HG03342 (cell line): ENCODE data around the gene FARS2.
"Not testable (repeated sequence)": the region's sequence is repeated elsewhere in the genome, so short reads cannot be mapped to it uniquely, and the experiment has no call there.

Experiments used
- ATAC-seq: cut with Tn5 transposase; IDR thresholded peaks from one replicate; pipeline ENCODE4 v1.9.1; 2021; ENCODE audit warnings: mild to moderate bottlenecking, moderate library complexity; ENCODE audit not compliant: unreplicated experiment

FARS2 gene

DNA sequence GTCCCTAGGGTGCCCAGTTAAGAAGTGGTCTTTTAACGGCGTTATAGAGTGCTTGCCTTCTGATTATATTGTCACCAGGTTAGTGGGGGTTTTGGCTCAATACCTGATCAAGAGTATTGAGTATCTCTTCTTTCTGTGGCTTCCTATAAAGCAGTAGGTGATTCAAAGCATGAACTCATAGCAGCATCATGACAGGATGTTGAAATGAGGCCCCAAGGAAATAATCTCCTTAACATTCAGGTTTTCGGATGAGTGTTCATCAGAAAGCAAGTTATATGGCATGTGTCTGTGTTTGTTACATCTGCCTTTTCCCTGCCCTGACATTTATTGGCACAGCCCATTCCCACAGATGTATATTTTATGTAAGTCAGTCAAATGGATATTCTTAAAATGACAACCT lies 301.0 kb downstream of the FARS2 start:
- ATAC-seq: no peak

DNA sequence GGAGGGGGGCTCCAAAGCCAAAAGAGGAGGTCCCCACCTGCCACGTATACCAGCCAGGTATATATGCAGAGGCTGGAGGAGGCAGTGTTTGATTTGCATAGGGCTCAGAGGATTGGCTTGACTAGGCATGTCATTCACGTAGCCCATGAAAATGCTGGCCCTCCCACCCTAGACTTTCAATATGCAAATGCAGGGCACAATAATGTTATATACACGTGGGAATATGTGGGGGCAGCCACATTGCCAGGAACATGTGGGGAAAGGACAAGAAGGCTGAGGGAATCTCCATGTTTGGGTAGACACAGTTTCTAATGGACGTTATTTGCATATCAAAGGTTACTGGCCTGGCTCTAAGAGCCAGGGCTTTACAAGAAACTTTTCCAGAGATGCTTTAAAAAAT lies 301.8 kb downstream of the FARS2 start:
- no peak for ATAC-seq

DNA sequence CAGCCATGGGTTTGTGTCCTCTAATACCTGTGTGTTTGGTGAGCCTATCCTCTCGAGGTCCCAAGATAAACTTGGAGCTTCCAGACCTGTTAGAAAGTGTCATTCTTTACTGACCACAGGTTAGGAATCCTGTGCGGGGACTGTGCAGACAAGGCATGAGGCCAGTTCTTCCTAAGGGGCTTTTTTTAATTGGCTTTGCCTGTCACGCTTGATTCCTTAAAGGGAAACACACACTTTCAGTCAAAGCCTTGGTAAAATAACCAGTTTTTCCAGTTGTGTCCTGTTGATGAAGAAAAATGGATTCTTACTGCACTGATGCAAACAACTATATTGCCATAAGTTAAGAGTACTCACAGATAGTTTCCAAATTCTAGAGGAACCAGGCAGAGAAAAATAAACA lies 303.4 kb downstream of the FARS2 start:
- ATAC-seq: not testable (repeated sequence)

DNA sequence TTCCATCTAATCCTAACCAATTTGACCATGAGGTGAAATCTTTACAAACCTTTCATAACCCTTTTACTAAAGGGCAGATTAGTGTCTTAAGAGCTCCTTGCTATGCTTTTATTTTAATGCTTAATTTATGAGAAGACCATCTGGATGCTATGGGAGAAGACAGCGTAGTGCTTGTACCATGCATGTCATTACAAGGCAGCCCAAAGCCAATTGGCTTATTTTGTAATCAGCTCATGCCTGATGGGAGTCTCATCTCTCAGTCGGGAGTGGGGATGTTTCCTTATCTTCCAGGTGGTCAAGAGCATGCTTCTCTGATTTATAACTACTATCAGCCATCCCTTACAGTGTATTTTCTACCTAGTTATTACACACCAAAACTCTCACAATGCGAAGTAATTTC lies 304.7 kb downstream of the FARS2 start:
- ATAC-seq: no peak

DNA sequence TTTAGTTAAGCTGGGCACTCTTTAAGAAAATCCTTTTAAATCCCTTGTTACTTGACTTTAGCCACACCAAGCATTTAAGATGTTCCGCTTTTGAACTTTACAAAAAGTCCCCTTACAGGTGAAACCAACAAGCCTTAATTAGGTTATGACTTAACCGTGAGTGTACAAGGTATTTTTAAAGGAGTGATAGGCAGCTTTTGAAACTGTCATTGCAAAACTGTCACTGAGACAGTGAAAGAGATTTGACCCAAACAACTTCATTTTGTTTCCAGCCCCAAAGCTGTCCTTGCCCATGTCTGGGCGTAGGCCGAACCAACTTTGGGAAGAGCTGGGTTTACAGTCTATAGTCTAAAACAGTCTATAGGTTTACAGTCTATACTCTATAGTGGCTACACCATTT lies 305.4 kb downstream of the FARS2 start:
- ATAC-seq: no peak

DNA sequence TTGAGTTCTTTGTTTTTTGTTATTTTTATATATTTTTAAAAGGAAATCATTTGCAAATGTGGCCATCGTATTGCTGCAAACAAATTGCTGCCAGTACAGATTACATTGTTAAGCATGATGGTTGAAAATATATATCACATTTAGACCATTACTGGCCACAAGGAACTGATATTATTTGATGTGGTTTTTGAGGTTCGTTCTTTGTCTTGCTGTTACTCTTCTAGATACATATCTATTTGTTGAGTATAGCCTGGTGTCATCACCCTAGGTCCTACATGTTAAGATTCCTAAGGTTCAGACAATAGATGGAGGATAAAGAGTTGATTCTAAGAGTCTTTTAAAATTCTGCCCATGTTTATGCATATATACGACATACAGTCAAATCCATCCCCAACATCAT lies 306.0 kb downstream of the FARS2 start:
- no peak for ATAC-seq

DNA sequence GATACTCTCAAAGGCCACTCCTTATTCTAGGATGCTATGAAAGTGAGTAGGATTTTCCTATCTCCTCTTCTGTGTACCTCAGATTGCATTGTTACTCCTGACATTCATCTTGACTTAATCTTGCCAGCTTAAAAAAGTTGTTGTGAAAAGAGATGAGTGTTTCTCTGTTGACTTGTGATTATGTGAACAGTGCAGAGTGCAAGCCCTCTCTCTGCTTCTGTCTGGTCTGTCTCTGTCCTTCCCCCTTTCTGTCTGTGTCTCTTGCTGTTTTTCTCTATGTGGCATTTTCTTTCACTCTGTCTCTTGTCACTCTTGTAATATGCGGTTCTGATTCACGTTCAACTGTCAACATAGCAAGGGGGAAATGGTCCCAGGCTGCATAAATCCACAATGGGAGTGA lies 306.6 kb downstream of the FARS2 start:
- no peak for ATAC-seq

DNA sequence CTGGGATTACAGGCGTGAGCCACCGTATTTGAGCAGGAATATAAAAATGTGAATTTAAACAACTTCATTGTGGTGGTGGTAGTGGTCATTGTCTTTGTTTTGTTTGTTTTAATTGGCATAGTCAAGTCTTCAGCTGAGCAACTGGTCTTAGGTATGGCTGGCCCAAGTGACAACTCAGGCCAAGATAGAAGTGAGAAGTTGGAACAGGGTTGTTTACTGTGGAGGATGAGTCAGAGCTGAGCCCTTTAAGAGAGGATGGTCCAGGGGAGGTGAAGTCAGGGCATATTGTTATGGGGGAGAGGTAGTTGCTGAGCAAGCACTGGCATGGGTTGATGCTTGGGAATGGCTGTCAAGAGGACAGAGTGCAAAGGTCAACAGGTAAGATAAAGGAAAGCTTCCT lies 308.2 kb downstream of the FARS2 start:
- no peak for ATAC-seq

DNA sequence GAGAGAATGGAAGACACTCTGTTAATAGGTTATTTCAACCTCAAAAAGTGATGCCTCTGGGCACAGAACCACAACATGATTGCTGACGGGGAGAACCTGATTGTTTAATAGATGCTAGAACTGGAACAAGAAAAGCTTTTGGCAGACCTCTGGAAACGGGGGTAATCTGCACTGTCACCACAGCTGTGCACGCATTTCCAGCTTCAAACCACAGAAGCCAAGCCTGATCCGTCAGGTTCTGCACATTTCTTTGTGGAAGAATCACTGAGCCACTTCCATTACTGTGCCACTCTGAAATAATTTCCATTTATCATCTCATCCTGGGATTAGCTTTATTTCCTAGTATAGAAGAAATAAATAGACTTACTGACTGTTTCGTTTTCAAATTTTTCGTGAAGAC lies 309.3 kb downstream of the FARS2 start:
- ATAC-seq: no peak

DNA sequence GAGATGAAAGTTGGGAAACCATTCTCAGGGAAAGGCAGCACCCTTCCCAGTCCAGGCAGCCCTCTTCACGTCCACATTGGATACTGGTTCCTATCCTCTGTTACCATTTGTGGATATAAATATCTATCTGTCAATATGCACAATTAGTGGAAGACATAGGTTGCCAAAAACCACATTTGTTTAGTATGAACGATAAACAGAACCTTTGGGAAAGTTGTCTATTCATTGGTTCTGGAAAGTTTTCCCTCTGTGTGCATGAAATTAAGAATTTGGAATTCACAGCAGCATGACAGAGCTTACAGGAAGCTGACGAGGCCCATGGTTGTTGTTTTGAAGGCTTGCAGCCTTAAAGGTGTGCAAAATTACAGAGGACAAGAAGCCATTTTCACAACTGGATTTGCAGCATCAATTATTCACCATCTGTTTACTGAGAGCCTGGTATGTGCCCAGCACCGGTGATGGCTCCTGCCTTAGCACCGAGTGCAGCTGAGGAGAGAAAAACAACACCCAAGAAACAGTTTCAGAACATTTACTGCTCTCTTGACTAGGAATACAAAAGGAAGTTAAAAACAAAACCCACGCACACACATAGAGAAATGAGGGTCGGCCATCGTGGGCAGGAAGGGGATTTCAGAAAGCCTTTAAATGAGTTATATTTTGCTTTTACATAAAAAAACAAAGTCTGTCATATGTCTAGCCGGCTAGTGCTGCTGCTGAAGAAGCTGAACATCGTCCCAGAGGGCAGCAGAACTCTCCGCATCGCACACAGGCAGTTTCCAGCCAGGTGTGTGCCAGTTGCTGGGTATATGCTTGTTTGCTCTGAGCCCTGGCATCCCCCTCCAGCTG lies 319.6 kb downstream of the FARS2 start:
- no peak for ATAC-seq

DNA sequence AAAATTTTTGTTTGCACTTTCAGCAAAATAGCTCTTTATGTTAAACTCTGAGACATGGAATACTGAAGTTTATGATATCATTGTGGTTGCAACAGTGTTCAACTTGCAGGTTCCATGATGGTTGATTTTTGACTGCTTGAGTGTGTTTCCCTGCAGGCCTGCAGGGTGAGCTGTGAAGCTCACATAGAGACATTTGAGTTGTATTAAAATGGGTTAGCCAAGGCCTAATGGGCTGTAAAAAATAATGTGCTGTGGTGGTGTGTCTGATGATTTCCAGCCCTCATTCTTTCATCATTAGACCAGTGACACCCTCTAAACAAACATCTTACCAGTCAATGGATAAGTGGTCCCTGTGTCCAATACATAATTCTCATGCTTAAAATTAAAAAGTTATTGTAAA lies 321.4 kb downstream of the FARS2 start:
- no peak for ATAC-seq

DNA sequence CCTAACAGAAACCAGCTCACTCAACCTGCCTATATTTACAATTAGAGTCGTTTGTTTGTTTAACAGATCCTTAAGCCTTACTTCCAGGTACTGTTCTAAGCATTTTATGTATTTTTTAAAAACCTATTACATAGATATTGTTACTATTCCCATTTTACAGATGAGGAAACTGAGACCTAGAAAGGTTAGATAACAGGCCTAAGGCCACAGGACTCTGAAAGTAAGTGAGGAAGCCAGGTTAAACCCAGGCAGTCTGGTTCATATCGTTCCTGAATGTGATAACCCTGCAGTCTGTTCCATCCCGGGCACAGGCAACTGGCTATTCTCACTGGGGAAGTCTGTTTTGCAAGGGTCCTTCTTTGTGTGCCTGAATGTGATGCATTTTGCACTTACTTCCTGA lies 322.2 kb downstream of the FARS2 start:
- no peak for ATAC-seq

DNA sequence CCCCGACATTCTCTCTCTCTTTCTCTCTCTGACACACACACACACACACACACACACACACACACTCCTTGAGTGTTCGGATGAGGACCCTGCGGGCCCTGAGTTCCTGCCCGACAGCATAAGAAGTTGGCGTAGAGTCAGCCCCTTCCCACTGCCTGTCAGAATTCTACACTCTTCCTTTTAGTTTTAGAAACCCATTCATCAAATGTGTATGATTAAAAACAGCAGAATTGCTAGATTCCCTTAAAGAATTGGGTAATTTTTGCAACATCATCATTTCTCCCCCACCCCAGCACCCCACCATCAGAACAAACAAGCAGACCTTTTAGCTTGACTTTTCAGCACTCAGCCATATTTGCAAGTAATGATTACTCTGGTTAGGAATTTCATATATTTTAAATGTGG lies 322.8 kb downstream of the FARS2 start:
- no peak for ATAC-seq

DNA sequence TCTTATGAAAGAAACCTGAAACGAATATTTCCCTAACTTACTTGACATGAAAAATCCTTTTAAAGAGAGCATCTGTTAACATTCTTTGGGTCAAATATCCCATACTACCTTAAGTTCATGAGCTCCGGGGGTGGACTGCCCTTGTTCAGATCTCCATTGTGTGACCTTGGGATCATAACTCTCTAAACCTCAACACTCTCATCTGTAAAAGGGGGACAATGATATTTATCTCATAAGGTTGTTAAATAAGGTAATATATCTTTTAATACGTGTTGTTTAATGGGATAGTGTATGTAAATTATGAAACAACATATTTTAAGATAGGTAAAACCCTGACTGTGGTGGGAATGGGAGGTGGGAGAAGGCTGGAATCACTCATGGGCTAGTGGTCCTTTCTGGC lies 326.3 kb downstream of the FARS2 start:
- no peak for ATAC-seq

DNA sequence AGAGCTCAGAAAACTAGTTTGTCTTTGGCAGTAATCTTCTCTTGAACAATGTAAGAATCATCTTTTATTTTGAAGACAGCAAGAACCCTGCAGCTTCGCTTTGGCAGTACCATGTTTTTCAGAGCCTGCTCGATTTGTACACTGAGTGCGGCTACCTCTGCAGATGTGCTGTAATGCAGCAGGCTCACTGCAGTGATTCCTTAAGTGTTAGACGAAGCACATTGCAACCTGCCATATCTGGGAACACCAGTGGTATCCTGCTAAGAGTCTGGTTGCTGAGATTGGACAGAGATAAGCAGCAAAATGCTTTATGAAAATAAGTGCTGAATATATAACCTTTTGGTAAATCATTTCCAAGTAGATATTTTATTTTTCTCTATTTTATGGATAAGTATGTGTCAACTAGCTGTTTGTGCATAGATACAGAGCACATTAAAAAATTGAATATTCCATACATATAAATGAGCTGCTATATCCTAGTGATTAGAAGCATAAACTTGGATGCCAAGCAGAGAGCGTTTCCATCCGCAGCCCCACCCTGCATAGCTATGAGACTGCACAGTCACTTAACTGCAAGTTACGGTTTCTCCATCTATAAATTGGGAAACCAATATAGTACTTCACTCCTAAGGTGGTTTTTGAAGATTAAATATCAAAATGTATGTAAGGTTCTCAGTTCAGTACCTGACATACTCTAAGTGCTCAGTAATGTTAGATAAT lies 328.3 kb downstream of the FARS2 start:
- ATAC-seq: no peak

DNA sequence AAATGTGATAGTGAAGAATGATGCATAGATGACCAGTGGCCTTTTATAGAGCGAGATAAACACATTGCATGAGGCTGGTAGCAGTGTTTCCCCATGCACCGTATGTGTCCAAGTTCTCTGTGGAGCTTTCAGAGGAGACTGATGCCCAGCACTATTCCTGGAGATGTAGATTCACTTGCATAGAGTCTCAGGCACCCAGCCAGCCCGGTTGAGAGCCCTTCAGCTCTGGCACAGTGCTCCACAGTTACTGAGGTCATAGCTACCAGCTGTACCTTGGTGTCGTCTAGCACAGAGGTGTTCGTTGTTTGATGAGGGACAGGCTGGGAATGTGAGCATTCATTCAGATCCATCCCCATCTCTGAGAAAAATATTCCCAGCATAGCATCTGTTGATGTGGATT lies 328.9 kb downstream of the FARS2 start:
- ATAC-seq: no peak

DNA sequence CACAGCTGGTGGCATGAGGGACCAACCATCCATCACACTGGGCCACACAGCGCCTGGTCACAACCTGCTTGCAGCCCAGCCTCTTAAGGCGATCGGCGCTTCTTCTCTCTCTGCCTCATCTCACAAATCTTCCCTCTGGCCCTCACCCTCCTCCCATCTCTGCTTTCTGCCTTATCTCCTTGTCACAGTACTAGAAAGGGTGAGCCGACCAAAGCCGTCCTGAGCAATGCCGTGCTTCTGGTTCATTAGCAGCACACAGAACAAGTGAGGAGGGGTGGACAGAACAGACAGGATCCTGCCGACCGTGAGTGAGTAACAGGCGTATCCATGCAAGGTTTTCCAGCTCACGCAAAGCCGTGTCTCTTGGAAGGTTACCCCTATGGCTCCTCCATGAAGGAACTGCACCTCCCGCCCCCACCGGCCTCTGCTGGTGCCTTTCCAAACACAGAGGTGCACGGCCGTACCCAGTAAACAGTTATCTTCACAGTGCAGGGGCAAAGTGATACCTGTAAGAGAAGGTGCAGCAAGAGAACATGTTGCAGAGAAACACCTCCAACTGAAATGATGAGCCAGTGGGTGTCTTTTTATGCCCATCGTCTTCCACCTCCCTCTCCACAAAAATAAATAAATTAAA lies 331.7 kb downstream of the FARS2 start:
- ATAC-seq: no peak

DNA sequence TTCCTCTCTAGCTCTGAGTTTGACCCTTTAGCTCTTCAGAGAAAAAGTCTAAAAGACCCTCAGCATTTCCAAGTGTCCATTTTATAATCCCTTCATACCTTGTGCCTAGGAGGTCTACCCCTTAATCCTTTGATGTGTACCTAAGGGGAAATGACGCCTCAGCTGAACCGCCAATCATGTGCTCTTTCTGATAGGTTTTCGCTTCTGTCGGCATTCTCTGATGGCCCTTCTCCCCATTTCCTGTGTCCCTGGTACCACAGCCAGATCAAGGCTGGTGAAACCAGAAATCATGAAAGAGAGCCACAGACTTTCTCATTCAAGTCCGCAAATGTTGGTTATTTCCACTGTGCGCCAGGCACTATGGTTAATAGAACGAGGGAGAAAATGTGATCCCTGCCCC lies 333.9 kb downstream of the FARS2 start:
- no peak for ATAC-seq

DNA sequence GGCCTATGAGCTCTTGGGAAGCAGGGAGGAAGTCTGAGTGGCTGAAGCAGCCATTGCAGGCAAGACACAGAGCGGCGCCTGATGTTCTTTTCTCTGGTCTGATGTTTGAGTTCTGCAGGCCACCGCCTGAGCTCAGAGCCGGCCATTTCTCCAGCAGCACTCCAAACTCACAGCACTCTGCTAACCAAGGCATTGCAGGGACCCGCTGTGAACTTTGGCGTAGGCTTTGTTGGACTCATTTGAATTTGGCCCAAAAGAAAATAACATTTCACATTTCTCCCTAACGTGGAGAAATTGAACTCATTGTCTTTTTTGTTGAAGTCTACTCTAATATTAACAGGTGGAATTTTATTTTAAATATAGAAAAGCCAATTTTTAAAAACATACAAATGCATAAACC lies 336.1 kb downstream of the FARS2 start:
- no peak for ATAC-seq

DNA sequence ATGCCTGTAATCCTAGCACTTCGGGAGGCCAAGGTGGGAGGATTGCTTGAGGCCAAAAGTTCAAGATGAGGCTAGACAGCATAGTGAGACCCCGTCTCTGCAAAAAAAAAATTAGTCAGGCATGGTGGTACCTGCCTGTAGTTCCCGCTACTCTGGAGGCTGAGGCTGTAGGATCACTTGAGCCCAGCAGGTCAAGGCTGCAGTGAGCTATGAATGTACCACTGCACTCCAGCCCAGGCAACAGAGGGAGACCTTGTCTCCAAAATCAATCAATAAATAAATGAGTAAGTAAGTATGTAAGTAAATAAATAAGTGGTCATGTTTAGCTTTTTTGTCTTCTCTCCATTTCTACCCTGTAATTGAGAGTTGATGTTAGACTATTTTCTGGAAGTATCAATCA lies 336.8 kb downstream of the FARS2 start:
- no peak for ATAC-seq

DNA sequence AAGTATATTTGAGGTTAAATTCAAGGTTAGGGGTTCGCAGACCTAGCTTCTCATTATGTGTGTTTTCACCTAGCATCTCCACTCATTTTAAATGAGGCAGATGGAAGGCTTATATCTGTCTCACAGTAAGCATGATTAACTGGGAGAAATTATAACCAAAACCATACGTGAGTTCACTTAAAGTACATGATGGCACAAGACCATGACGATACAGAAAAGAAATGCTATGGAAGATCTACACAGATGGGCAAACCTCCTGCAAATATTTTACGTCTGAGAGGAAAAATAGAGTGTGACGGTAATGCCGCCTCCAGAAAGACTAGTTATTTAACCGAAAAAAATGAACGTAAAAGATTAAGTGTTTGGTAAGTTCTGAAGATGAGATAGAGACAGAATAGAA lies 337.8 kb downstream of the FARS2 start:
- ATAC-seq: no peak

DNA sequence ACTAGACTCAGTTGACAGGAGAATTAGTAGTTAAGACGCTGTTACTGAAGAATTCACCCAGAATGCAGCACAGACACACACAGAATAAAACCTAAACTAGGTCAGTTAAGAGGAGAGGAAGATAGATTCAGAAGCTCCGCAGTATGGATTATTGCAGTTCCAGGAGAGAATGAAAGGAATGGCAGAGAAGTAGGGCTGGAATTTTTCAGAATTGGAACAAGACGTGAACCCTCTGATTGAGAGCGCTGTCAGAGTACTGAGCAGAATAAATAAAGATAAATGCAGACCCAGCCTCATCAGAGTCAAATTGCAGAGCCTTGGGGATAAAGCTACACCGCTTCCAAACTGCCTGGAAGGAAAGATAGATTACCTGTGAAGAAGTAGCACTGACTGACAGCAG lies 344.6 kb downstream of the FARS2 start:
- no peak for ATAC-seq
